NB4 (cell line): ENCODE data around the gene RPS21.

Experiments used
- CTCF ChIP-seq: IDR thresholded peaks from one replicate; pipeline ENCODE4 v1.5.1; 2012; ENCODE audit warnings: low read depth, low read length
- MAX ChIP-seq: IDR thresholded peaks from 2 replicates; pipeline ENCODE4 v1.6.1; 2011; ENCODE audit warnings: low read depth, low read length
- POLR2A ChIP-seq: IDR thresholded peaks from 2 replicates; pipeline ENCODE4 v1.6.1; 2011; ENCODE audit warnings: mild to moderate bottlenecking; ENCODE audit not compliant: insufficient read length; ENCODE audit errors: extremely low read depth

- TF ChIP-seq CTCF, result no peak
- TF ChIP-seq MAX, result no peak
- no peak for TF ChIP-seq POLR2A
Measured at GRCh38 chr20:62362991-62363919, 23.6 kb upstream of the RPS21 start.
